SHP77 treated with DMSO at 0.1 percent for 48 hours (cell line): ENCODE data around the gene KCNN3.

Experiments used
- DNase-seq: peaks from one replicate; lab custom pipeline; 2025; lab: John Stamatoyannopoulos, UW

The KCNN3 gene

GRCh38 chr1:154879038-154879421 is 8.9 kb upstream of the KCNN3 start:
- DNase-seq: no peak

GRCh38 chr1:154878371-154879037 is 8.4 kb upstream of the KCNN3 start:
- DNase-seq: peak; percentile 82

GRCh38 chr1:154877370-154877974 is 7.4 kb upstream of the KCNN3 start:
- DNase-seq: no peak

GRCh38 chr1:154876842-154877369 is 6.8 kb upstream of the KCNN3 start:
- DNase-seq: no peak

GRCh38 chr1:154874465-154874864 is 4.4 kb upstream of the KCNN3 start:
- no peak for DNase-seq

- DNase-seq: no peak
Measured at GRCh38 chr1:154873321-154873950, 3.4 kb upstream of the KCNN3 start.

- peak; percentile 27 for DNase-seq
Measured at GRCh38 chr1:154871374-154871773, 1.3 kb upstream of the KCNN3 start.

DNA sequence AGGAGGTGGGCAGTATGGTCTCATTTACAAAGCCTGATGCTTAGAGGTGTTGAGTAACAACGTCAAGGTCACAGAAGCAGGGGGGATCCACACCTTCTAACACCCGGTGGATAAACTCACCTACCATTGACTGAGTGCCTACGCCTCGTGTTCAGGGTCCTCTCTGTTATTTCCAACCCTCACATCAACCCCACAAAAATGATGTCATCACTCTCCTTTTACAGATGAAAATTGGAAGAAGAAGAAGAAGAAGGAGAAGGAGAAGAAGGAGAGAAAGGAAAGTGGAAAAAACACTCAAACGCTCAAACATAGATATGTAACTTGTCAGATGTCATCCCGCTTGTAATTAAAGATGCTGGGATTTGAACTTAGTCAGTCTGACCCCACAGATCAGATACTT is 653 bp upstream of the KCNN3 start:
- DNase-seq: no peak

GRCh38 chr1:154869351-154870114 is 548 bp downstream of the KCNN3 start:
- peak; percentile 34 for DNase-seq

DNA sequence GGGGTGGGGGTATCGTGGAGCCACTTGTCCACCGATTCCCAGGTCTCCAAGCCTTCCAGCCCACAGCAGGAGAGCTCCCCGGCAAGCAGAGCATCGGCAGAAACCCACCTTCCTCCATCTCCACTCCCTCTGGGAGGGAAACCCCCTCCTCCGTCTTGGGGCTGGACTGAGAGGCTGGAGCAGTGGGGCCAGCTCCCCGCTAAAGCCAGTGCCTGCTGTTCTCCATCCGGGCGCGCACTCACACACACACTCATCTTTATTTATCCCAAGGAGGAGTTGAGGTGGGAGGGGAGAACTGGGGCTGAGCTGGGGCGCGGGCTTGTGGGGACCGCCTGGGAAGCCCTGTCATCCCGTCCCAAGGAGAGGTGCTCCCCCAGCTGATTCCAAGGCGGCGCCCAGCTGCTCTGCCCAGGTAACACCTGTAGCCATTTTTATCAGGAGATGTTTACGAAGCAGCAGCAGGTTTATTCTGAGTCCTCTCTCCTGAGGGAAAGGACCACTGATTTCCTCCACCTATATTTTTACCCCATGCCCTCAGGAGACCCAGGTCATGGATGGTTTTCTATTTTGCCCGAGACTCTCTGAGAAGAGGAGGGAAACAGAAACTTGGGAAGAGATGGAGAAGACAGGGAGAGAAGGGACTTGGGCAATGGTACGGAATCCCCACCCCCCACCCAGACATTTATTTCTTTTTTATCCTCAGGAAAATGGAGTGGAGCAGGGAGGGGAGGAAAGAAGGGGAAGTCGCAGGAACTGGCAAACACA is 2.1 kb downstream of the KCNN3 start:
- no peak for DNase-seq

DNA sequence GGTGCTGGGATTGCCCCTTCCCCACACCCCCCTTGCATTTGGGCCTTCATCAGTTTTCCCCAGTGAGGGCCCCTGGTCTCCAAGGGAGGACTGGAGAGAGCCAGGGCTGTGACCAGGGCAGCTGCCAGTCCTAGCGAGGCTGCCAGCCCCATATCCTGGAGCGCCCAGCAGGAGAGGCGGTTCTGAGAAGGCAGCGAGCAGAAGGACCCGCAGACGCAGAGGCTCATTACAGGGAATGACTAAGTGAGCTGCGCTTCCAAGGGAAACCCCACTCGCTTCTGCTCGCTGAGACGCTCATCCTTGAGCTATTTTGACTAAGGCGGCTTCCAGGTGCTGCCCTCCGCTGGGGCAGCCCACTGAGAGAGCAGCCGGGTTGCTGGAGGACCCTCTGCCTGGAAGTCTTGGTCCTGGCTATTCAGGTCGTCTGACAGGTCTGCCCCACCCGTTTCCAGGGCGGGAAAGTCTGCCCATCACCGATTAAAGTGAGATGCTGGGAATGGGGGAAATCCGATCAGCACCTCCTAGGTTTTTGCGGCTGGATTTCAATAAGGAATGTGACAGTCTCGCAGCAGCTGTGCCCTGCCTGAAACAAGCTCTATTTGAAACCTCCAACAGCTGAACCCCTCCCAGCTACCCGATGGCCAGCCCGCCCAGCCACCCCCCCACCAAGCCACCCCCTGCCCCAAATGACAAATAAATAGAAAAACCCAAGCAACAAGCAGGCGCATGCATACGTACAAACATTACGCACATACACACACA is 2.8 kb downstream of the KCNN3 start:
- no peak for DNase-seq

DNA sequence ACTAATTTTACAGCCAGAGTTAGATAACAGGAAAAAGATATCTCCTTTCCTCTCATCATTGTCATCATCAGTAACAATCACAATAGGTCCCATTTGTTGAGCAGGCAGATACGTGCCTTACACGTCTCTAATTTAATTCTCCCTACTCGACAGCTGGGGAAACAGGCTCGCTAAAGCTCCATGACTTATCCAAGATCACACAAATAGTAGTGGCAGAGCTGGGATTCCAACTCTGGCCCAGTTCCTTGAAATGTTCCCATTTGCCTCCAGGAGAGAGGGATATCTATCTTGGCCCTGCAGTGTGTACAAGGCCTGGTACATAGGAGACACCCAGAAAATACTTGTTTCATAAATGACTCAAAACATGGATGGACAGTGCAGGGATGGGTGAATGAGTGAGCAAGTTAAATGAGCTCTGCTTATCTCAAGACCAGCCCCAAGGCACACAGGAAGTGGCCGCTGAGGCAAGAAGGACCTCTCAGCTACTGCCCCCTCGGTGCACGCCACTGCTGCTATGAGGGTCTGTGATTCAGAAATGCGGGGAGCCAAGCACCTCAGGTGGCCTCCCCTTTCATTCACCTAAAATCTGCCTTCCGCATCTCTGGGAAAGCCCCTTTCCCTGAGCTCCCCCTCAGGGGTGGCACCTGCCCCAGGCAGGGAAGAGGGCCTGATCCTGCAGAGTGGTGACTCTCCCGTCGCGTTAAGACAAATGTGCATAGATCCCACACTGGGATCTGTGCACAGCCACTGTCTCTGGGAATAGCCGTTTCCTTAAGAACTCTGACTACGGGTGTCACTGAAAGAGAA is 3.6 kb downstream of the KCNN3 start:
- no peak for DNase-seq

DNA sequence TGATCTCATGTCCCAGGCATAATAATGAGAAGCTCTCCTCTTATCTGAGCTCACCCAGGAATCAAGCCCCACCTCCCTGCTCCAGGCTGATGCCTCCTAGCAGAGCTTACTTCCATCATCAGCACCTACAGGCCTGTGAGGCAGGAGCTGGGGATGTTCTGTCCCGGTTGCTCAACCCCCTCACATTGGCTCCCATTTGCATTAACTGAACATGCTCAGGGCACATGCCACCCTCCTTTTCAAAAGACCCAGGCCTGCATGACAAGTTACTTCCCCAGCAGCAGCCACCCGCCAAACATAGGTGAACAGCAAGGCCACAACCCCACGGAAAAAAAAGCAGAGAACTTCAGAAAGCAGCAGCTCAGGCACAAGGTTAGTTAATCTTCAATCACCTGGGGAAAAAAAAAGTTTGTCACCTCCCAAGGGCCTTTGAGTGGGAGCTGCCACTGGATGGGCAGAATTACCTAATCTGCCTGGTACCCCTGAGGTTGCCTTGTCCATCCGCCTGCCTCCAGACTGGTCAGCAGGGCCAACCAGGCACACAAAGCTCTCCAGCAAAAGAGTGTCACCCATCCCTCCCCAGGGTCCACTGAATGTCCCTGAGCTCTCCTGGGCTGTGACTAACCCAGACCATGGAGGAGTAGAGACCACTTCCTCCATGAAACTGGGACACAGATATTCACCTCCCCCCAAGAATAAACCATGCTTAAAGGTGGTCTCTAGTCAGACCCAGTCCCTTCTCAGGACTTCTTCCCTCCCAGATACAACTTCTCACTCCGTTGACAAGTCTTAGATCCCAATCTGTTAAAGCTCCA is 4.4 kb downstream of the KCNN3 start:
- no peak for DNase-seq

GRCh38 chr1:154864189-154864975 is 5.7 kb downstream of the KCNN3 start:
- DNase-seq: no peak

GRCh38 chr1:154863315-154864174 is 6.5 kb downstream of the KCNN3 start:
- peak; percentile 81 for DNase-seq

DNA sequence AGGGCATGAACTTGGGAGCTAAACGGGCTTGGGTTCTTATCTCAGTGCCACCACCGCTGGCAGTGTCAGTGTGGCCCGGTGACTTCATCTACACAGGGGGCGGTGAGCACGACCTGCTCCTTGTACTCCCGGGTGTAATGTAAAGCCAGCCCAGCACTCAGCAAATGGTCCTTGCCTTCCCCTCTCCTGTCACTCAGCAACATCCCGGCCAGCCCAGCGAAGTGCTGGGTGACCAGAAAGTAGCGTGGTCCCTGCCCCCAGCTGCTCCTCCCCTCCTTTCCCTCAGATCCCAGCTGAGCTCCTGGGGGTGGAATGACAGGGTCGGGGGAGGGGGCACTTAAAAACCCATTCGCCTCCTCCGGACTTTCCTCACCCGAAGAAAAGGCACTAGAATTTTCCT is 7.2 kb downstream of the KCNN3 start:
- no peak for DNase-seq

DNA sequence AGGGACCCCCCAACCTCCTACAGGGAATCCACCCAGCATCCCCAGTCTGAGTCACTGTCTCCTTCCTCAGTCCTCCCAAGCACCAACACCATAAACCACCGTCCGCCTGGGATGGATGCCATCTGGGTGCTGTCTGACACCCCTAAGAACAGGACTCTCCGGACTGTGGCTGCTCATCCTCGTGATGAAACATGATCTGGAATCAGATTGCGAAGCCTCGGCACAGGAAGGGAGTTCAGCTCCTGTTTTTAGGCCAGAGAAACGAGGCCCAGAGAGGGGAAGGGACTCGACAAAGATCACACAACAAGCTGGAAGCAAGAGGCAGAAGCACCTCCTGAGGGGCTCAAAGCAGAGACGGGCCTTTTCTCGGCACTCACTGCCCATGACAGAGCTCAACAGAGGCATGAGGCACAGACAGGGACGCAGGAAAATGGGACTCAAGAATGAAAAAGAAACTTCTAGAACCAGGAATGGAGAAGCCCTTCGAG is 8.4 kb downstream of the KCNN3 start:
- DNase-seq: no peak
